ENCODE data around the gene OAT.

GRCh38 chr10:124409696-124410095 lies 9.0 kb downstream of the OAT start:
- TF ChIP-seq RAD21 (IDR thresholded peaks at IDR 0.05; ENCODE audit: insufficient read depth, low read depth, low read length): no peak
- TF ChIP-seq PAX5 (IDR thresholded peaks at IDR 0.05; ENCODE audit: borderline replicate concordance, low read depth, low read length): no peak
- no peak for TF ChIP-seq FOXK2 (IDR thresholded peaks at IDR 0.05)
- TF ChIP-seq POLR2A (IDR thresholded peaks at IDR 0.05; ENCODE audit: low read depth, low read length): no peak
- no peak for TF ChIP-seq ESRRA (IDR thresholded peaks at IDR 0.05; ENCODE audit: low read length)
- TF ChIP-seq MTA3 (IDR thresholded peaks at IDR 0.05; ENCODE audit: borderline replicate concordance, low read length): no peak
- TF ChIP-seq YY1 (IDR thresholded peaks at IDR 0.05; ENCODE audit: low read depth, low read length): no peak
- no peak for TF ChIP-seq E2F8 (IDR thresholded peaks at IDR 0.05; ENCODE audit: low read depth, partially characterized antibody)
- no peak for TF ChIP-seq NFYB (IDR thresholded peaks at IDR 0.05; ENCODE audit: insufficient read depth, low read depth, low read length)
- TF ChIP-seq, protein P1, sequence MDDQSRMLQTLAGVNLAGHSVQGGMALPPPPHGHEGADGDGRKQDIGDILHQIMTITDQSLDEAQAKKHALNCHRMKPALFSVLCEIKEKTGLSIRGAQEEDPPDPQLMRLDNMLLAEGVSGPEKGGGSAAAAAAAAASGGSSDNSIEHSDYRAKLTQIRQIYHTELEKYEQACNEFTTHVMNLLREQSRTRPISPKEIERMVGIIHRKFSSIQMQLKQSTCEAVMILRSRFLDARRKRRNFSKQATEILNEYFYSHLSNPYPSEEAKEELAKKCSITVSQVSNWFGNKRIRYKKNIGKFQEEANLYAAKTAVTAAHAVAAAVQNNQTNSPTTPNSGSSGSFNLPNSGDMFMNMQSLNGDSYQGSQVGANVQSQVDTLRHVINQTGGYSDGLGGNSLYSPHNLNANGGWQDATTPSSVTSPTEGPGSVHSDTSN (IDR thresholded peaks at IDR 0.05; ENCODE audit: insufficient replicate concordance, low read depth, low read length): no peak
- no peak for TF ChIP-seq ATF3 (IDR thresholded peaks at IDR 0.05; ENCODE audit: borderline replicate concordance, extremely low read depth, low read depth, low read length)

Measured in GM12878 (cell line).